HL-60 (cell line): ENCODE measurements around the gene RYK.
A peak's percentile ranks its signal among the peaks of the same experiment; 100 is the strongest.

Experiments used
- DNase-seq, 2 experiments: peaks; one replicate each; pipeline ENCODE4 v3.0.0-alpha.2; 2010 to 2020; ENCODE audit warnings: low read depth in 1 of 2, low spot score in 1 of 2
- H3K27ac ChIP-seq: fragments of 250-450 bp; sonication (Bioruptor Pico); replicated peaks from 2 replicates; pipeline ENCODE4 v1.5.1; 2020; ENCODE audit warnings: mild to moderate bottlenecking, moderate library complexity
- H3K27me3 ChIP-seq: fragments of 250-450 bp; sonication (Bioruptor Pico); 2 replicates; pipeline ENCODE4 v1.5.1; 2021; ENCODE audit warnings: mild to moderate bottlenecking, moderate library complexity; ENCODE audit not compliant: insufficient read depth, poor library complexity, severe bottlenecking
- H3K4me3 ChIP-seq: replicated peaks from 2 replicates; pipeline ENCODE4 v1.5.1; 2011; ENCODE audit warnings: mild to moderate bottlenecking, control low read depth, low read length; ENCODE audit not compliant: insufficient read depth
- GABPA ChIP-seq: IDR thresholded peaks from 2 replicates; pipeline ENCODE4 v1.6.1; 2012; ENCODE audit warnings: low read depth
- POLR2AphosphoS5 ChIP-seq: IDR thresholded peaks from 2 replicates; pipeline ENCODE4 v1.6.1; 2012; ENCODE audit warnings: low read depth
- SPI1 ChIP-seq: IDR thresholded peaks from 2 replicates; pipeline ENCODE4 v1.6.1; 2012; ENCODE audit warnings: low read depth, mild to moderate bottlenecking, borderline replicate concordance
- TF ChIP-seq, protein P1 (sequence below): IDR thresholded peaks from 2 replicates; pipeline ENCODE4 v1.6.1; 2012; ENCODE audit warnings: low read depth; ENCODE audit not compliant: insufficient replicate concordance
- TF ChIP-seq, protein P2 (sequence below): IDR thresholded peaks from one replicate; pipeline ENCODE4 v1.5.1; 2011; ENCODE audit warnings: low read length, control low read depth, inconsistent platforms; ENCODE audit not compliant: insufficient read depth

The RYK gene

DNA sequence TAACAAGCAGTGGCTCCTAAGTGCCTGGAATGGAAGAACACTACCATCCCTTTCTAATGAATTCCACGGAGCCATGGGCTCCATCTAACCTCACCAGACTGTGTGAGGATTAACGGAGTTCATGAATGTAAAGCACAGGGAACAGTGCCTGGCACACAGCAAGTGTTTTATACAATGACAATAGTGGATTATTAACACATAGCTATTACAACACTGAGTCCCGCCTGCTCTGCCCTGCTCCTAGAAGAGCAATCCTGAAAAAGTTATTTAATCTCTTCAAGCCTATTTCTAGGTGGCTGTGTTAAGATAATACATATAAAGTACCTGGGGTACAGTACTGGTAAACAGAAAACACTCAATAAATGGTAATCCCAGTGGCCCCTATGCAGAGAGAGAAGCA lies 51.4 kb downstream of the RYK start:
- TF ChIP-seq GABPA (no peak), SPI1 (no peak), POLR2AphosphoS5 (no peak)
- TF ChIP-seq, protein P1, sequence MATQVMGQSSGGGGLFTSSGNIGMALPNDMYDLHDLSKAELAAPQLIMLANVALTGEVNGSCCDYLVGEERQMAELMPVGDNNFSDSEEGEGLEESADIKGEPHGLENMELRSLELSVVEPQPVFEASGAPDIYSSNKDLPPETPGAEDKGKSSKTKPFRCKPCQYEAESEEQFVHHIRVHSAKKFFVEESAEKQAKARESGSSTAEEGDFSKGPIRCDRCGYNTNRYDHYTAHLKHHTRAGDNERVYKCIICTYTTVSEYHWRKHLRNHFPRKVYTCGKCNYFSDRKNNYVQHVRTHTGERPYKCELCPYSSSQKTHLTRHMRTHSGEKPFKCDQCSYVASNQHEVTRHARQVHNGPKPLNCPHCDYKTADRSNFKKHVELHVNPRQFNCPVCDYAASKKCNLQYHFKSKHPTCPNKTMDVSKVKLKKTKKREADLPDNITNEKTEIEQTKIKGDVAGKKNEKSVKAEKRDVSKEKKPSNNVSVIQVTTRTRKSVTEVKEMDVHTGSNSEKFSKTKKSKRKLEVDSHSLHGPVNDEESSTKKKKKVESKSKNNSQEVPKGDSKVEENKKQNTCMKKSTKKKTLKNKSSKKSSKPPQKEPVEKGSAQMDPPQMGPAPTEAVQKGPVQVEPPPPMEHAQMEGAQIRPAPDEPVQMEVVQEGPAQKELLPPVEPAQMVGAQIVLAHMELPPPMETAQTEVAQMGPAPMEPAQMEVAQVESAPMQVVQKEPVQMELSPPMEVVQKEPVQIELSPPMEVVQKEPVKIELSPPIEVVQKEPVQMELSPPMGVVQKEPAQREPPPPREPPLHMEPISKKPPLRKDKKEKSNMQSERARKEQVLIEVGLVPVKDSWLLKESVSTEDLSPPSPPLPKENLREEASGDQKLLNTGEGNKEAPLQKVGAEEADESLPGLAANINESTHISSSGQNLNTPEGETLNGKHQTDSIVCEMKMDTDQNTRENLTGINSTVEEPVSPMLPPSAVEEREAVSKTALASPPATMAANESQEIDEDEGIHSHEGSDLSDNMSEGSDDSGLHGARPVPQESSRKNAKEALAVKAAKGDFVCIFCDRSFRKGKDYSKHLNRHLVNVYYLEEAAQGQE = no peak
- TF ChIP-seq, protein P2, sequence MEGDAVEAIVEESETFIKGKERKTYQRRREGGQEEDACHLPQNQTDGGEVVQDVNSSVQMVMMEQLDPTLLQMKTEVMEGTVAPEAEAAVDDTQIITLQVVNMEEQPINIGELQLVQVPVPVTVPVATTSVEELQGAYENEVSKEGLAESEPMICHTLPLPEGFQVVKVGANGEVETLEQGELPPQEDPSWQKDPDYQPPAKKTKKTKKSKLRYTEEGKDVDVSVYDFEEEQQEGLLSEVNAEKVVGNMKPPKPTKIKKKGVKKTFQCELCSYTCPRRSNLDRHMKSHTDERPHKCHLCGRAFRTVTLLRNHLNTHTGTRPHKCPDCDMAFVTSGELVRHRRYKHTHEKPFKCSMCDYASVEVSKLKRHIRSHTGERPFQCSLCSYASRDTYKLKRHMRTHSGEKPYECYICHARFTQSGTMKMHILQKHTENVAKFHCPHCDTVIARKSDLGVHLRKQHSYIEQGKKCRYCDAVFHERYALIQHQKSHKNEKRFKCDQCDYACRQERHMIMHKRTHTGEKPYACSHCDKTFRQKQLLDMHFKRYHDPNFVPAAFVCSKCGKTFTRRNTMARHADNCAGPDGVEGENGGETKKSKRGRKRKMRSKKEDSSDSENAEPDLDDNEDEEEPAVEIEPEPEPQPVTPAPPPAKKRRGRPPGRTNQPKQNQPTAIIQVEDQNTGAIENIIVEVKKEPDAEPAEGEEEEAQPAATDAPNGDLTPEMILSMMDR = no peak
- DNase-seq = no peak
- Histone ChIP-seq H3K27me3 (no peaks in the 10 kb centered on the region), H3K27ac (no peak overlapping the region), H3K4me3 (no peak overlapping the region)

DNA sequence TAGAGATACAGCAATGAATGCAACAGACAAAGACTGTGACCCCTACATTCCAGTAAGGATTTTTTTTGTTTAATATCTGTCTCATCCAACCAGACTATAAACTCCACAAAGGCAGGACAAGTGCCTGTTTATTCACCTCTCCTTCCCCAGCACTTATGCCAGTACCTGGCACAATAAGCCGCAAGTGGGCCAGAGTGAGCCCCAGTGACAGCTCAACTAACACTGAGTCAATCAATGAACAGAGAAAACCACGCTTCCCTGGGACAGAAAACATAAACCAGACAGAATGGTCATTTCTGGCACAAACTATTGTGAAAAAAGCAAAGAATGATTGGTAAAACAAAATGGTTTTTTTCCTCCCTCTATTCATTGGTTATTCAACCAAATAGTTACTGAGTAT lies 52.2 kb downstream of the RYK start:
- TF ChIP-seq GABPA (no peak), POLR2AphosphoS5 (no peak), SPI1 (no peak)
- TF ChIP-seq, protein P2 = no peak
- TF ChIP-seq, protein P1 = no peak
- H3K27me3 ChIP-seq = no peaks in the 10 kb centered on the region
- H3K4me3 ChIP-seq = no peak overlapping the region
- DNase-seq = no peak
- H3K27ac ChIP-seq = no peak overlapping the region

GRCh38 chr3:134197681-134198261 lies 52.9 kb downstream of the RYK start:
- TF ChIP-seq, protein P2 = peak; percentile 69
- TF ChIP-seq SPI1 = no peak
- DNase-seq = peak; percentile 23 to 35
- Histone ChIP-seq H3K27me3 (no peaks in the 10 kb centered on the region), H3K4me3 (no peak overlapping the region), H3K27ac (no peak overlapping the region)

GRCh38 chr3:134194247-134194646 lies 56.4 kb downstream of the RYK start:
- TF ChIP-seq POLR2AphosphoS5 (no peak), SPI1 (no peak)
- Histone ChIP-seq H3K27ac (no peak overlapping the region), H3K4me3 (no peak overlapping the region), H3K27me3 (no peaks in the 10 kb centered on the region)
- DNase-seq = no peak
